Glutamatergic neuron (in vitro differentiated cells): Measurements from ENCODE around the gene LATS2. TPM values are rescaled to one million over a fixed set of nuclear protein-coding genes. Genes with fewer than 3 reads are reported as not detected.
"Not testable (repeated sequence)": the region's sequence is repeated elsewhere in the genome, so short reads cannot be mapped to it uniquely, and the experiment has no call there.

Experiments used
- DNase-seq: peaks from one replicate; pipeline ENCODE4 v3.0.0; 2022
- H3K27ac Mint-ChIP-seq: one replicate; pipeline ENCODE4 v1.8.0; 2020; ENCODE audit warnings: mild to moderate bottlenecking, mixed read lengths, inconsistent platforms; ENCODE audit not compliant: unreplicated experiment
- H3K27me3 Mint-ChIP-seq: one replicate; pipeline ENCODE4 v1.8.0; 2020; ENCODE audit warnings: mild to moderate bottlenecking, moderate library complexity, mixed read lengths, inconsistent platforms; ENCODE audit not compliant: unreplicated experiment
- H3K36me3 Mint-ChIP-seq: one replicate; pipeline ENCODE4 v1.8.0; 2020; ENCODE audit warnings: mild to moderate bottlenecking, mixed read lengths, inconsistent platforms; ENCODE audit not compliant: unreplicated experiment
- H3K4me1 Mint-ChIP-seq: one replicate; pipeline ENCODE4 v1.8.0; 2020; ENCODE audit warnings: mild to moderate bottlenecking, low read depth, mixed read lengths, inconsistent platforms; ENCODE audit not compliant: unreplicated experiment
- H3K4me3 Mint-ChIP-seq: one replicate; pipeline ENCODE4 v1.8.0; 2020; ENCODE audit warnings: mild to moderate bottlenecking, mixed read lengths, inconsistent platforms; ENCODE audit not compliant: unreplicated experiment
- H3K9me3 Mint-ChIP-seq: one replicate; pipeline ENCODE4 v1.8.0; 2020; ENCODE audit warnings: mild to moderate bottlenecking, moderate library complexity, mixed read lengths, inconsistent platforms; ENCODE audit not compliant: unreplicated experiment
- total RNA-seq: library from RNA; stranded (reverse); fragmentation: NEBNext Ultra II Directional; extraction: Animal tissue kit (Norgen Biotek cat#: 25700); gene quantifications from one replicate; pipeline ENCODE4 v1.2.1, GENCODE V29; 2021; ENCODE audit not compliant: unreplicated experiment
- TF ChIP-seq, protein P1 (sequence below): fragments of 200-600 bp; sonication (generic); IDR thresholded peaks from one replicate; pipeline ENCODE4 v1.5.0; 2021; ENCODE audit not compliant: partially characterized antibody, unreplicated experiment

LATS2 gene
- total RNA-seq, 1 donor from 2014 or later: 2.2 TPM

DNA sequence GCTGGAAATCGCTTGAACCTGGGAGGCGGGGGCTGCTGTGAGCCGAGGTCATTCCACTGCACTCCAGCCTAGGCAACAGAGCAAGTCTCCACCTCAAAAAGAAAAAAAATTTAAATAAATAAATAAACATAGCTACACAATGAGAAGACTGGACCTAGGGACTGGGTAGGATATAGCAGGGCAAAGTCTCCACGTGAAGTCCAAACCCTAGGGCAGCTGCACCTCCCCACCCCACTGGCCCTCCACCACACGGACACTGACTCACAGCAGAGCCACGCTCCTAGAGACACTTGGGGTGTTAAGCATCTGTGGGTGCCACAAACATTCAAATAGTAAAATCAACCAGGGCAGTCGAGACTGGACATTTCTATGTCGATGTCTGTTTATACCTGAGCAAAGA is 7.1 kb downstream of the LATS2 start:
- no peaks in the 10 kb centered on the region for H3K27me3 Mint-ChIP-seq
- H3K4me1 Mint-ChIP-seq: no peaks in the 10 kb centered on the region
- DNase-seq: no peak
- TF ChIP-seq, protein P1, sequence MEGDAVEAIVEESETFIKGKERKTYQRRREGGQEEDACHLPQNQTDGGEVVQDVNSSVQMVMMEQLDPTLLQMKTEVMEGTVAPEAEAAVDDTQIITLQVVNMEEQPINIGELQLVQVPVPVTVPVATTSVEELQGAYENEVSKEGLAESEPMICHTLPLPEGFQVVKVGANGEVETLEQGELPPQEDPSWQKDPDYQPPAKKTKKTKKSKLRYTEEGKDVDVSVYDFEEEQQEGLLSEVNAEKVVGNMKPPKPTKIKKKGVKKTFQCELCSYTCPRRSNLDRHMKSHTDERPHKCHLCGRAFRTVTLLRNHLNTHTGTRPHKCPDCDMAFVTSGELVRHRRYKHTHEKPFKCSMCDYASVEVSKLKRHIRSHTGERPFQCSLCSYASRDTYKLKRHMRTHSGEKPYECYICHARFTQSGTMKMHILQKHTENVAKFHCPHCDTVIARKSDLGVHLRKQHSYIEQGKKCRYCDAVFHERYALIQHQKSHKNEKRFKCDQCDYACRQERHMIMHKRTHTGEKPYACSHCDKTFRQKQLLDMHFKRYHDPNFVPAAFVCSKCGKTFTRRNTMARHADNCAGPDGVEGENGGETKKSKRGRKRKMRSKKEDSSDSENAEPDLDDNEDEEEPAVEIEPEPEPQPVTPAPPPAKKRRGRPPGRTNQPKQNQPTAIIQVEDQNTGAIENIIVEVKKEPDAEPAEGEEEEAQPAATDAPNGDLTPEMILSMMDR: no peak
- peaks cover 1% of the 10 kb centered on the region for H3K9me3 Mint-ChIP-seq
- H3K4me3 Mint-ChIP-seq: no peak overlapping the region
- H3K27ac Mint-ChIP-seq: no peak overlapping the region
- H3K36me3 Mint-ChIP-seq: no peaks in the 10 kb centered on the region

DNA sequence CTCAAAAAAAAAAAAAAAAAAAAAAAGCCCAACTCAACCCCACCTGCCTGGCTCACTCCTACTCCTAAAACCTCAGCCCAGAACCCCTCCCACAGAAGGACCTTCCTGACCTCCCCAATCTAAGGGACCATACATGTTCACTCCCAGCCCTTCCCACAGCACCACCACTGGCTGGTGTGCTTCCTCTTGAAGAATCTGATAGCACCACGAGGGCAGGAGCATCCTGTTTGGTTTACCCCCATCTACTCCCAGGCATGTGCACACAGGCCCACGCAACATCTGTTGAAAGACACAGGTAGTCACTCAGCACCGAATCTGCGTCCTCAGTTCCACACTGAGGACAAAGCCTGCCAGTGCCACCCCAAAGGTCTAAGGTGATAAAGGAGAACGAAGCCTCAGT is 8.2 kb downstream of the LATS2 start:
- Mint-ChIP-seq H3K9me3 (peaks cover 3% of the 10 kb centered on the region), H3K4me1 (no peaks in the 10 kb centered on the region), H3K27me3 (no peaks in the 10 kb centered on the region), H3K27ac (no peak overlapping the region), H3K4me3 (no peak overlapping the region), H3K36me3 (no peaks in the 10 kb centered on the region)
- DNase-seq: no peak
- TF ChIP-seq, protein P1: no peak

DNA sequence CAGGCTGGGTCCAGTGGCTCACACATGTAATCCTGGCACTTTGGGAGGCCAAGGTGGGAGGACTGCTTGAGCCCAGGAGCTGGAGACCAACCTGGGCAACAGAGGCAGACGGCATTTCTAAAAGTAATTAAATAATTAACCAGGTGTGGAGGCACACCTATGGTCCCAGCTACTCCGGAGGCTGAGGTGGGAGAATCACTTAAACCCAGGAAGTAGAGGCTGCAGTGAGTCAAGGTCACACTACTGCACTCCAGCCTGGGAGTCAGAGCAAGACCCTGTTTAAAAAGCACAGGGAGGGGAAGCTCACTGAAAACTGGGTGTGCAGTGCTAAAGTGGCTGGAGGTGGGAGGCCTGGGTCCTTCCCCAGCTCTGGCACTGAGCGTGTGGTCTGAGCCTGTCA is 9.7 kb downstream of the LATS2 start:
- Mint-ChIP-seq H3K36me3 (no peaks in the 10 kb centered on the region), H3K27ac (no peak overlapping the region), H3K4me3 (no peak overlapping the region), H3K27me3 (peaks cover 2% of the 10 kb centered on the region), H3K4me1 (peaks cover 2% of the 10 kb centered on the region), H3K9me3 (peaks cover 3% of the 10 kb centered on the region)
- no peak for DNase-seq
- TF ChIP-seq, protein P1: no peak

DNA sequence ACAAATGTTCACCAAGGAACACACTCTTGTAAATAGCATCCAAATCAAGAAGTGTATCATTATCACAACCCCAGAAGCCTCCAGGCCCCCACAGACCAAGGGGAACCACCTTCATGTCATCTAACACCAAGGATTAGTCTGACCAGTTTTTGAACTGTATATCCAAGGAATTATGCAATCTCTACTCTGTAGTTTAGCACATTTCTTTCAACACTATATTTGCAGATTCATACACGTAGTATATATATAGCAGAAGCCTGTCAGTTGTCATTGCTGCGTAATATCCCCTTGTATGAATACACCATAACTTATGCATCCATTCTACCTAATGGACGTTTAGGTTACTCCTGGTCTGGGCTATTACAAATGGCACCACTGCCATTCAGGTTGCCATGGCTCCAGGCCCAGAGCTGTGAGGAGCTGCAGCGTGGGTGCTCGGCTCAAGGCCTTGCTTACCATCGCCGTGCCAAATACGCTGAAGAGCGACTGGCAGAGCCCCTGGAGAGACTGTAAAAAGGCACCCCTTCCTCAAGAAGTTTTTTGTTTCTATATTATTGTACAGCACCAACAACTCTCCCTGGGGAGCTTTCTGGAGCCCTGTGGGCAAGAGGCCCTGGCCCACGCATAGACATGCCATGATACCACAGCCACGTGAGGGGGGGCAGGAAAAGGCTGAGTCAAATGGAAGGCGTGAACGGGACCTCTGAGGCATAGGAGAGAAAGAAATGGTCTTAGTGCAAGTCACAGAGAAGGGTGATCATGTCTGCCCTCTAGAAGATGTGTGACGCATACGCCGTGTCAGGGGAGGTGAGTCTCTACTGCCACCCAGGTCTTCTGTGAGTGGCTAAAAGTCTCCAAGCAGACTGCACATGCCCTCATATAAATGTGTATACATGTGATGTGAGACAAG is 10.8 kb downstream of the LATS2 start:
- H3K36me3 Mint-ChIP-seq: no peaks in the 10 kb centered on the region
- H3K4me1 Mint-ChIP-seq: peaks cover 2% of the 10 kb centered on the region
- no peak overlapping the region for H3K4me3 Mint-ChIP-seq
- H3K27ac Mint-ChIP-seq: no peak overlapping the region
- TF ChIP-seq, protein P1: no peak
- H3K27me3 Mint-ChIP-seq: peaks cover 2% of the 10 kb centered on the region
- DNase-seq: no peak
- H3K9me3 Mint-ChIP-seq: peaks cover 3% of the 10 kb centered on the region

DNA sequence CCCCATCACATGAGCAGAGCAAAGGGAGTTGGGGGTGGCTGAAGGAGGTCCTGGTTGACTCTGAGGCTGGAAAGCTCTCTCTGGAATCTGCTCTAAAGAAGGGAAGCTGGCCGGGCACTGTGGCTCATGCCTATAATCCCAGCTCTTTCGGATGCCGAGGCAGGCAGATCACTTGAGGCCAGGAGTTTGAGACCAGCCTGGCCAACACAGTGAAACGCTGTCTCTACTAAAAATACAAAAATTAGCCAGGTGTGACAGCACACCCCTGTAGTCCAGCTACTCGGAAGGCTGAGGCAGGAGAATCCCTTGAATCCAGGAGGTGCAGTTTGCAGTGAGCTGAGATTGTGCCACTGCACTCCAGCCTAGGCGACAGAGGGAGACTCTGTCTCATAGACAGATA is 11.7 kb downstream of the LATS2 start:
- not testable (repeated sequence) for DNase-seq, H3K9me3 Mint-ChIP-seq, H3K36me3 Mint-ChIP-seq, H3K27ac Mint-ChIP-seq, H3K4me1 Mint-ChIP-seq, H3K4me3 Mint-ChIP-seq, H3K27me3 Mint-ChIP-seq
